HEK293T (cell line): ENCODE results near the gene EYS.

Source experiments
- ARNT ChIP-seq: fragments of 450-650 bp; IDR thresholded peaks from 2 replicates; pipeline ENCODE4 v1.6.1; 2017; ENCODE audit warnings: mild to moderate bottlenecking
- ELF4 ChIP-seq: fragments of 450-650 bp; IDR thresholded peaks from 2 replicates; pipeline ENCODE4 v1.6.1; 2017; ENCODE audit warnings: antibody characterized with exemption
- FOXA1 ChIP-seq: fragments of 450-650 bp; IDR thresholded peaks from 2 replicates; pipeline ENCODE4 v1.6.1; 2016; ENCODE audit warnings: mild to moderate bottlenecking
- FOXM1 ChIP-seq: fragments of 450-650 bp; IDR thresholded peaks from 2 replicates; pipeline ENCODE4 v1.6.1; 2017; ENCODE audit warnings: mild to moderate bottlenecking, borderline replicate concordance
- HDGF ChIP-seq: fragments of 450-650 bp; IDR thresholded peaks from 2 replicates; pipeline ENCODE4 v1.6.1; 2017; ENCODE audit warnings: antibody characterized with exemption, borderline replicate concordance
- PKNOX1 ChIP-seq: fragments of 450-650 bp; IDR thresholded peaks from 2 replicates; pipeline ENCODE4 v1.6.1; 2016
- SP1 ChIP-seq: fragments of 450-650 bp; IDR thresholded peaks from 2 replicates; pipeline ENCODE4 v1.6.1; 2017
- TARDBP ChIP-seq: fragments of 450-650 bp; IDR thresholded peaks from 2 replicates; pipeline ENCODE4 v1.6.1; 2016

- TF ChIP-seq TARDBP: no peak
- TF ChIP-seq HDGF: no peak
- no peak for TF ChIP-seq FOXM1
- TF ChIP-seq ARNT: no peak
- TF ChIP-seq SP1: no peak
- no peak for TF ChIP-seq FOXA1
- TF ChIP-seq ELF4: no peak
- no peak for TF ChIP-seq PKNOX1
Measured at GRCh38 chr6:64580346-64580745, 1126.7 kb downstream of the EYS start.
